Measurements from ENCODE around the gene NOM1.

Gene NOM1

DNA sequence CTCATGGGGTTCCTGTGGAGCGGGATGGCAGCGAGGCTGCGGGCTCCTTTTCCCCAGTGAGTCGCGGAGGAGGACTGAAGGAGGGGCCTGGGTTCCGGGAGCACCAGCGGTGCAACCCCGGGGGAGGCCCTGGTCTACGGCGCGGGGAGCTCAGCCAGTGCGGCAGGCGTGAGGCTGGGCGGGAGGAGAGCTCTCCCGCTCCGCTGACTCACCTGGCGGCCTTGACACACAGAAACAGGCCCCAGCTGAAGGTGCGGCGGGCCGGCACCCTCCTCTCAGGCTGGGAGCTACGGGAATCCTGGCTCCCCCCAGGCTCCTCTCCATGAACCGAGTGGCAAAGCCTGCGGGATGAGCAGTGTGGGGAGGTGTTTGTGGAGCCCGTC is 6.8 kb upstream of the NOM1 start:
- TF ChIP-seq SIN3A (IDR thresholded peaks at IDR 0.05; ENCODE audit: borderline replicate concordance, insufficient read depth, low read length) (no peak), FOXP2 (optimal IDR thresholded peaks at IDR 0.05; ENCODE audit: borderline replicate concordance, extremely low read depth, extremely low read length, insufficient read depth) (no peak), POLR2AphosphoS5 (IDR thresholded peaks at IDR 0.05; ENCODE audit: low read depth, low read length) (no peak), TAF1 (IDR thresholded peaks at IDR 0.05; ENCODE audit: borderline replicate concordance, insufficient read depth, low read length) (no peak)
- TF ChIP-seq, protein P1, sequence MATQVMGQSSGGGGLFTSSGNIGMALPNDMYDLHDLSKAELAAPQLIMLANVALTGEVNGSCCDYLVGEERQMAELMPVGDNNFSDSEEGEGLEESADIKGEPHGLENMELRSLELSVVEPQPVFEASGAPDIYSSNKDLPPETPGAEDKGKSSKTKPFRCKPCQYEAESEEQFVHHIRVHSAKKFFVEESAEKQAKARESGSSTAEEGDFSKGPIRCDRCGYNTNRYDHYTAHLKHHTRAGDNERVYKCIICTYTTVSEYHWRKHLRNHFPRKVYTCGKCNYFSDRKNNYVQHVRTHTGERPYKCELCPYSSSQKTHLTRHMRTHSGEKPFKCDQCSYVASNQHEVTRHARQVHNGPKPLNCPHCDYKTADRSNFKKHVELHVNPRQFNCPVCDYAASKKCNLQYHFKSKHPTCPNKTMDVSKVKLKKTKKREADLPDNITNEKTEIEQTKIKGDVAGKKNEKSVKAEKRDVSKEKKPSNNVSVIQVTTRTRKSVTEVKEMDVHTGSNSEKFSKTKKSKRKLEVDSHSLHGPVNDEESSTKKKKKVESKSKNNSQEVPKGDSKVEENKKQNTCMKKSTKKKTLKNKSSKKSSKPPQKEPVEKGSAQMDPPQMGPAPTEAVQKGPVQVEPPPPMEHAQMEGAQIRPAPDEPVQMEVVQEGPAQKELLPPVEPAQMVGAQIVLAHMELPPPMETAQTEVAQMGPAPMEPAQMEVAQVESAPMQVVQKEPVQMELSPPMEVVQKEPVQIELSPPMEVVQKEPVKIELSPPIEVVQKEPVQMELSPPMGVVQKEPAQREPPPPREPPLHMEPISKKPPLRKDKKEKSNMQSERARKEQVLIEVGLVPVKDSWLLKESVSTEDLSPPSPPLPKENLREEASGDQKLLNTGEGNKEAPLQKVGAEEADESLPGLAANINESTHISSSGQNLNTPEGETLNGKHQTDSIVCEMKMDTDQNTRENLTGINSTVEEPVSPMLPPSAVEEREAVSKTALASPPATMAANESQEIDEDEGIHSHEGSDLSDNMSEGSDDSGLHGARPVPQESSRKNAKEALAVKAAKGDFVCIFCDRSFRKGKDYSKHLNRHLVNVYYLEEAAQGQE (IDR thresholded peaks at IDR 0.05; ENCODE audit: insufficient read depth in 1 of 2, low read depth in 2 of 2, low read length in 2 of 2) = no peak

DNA sequence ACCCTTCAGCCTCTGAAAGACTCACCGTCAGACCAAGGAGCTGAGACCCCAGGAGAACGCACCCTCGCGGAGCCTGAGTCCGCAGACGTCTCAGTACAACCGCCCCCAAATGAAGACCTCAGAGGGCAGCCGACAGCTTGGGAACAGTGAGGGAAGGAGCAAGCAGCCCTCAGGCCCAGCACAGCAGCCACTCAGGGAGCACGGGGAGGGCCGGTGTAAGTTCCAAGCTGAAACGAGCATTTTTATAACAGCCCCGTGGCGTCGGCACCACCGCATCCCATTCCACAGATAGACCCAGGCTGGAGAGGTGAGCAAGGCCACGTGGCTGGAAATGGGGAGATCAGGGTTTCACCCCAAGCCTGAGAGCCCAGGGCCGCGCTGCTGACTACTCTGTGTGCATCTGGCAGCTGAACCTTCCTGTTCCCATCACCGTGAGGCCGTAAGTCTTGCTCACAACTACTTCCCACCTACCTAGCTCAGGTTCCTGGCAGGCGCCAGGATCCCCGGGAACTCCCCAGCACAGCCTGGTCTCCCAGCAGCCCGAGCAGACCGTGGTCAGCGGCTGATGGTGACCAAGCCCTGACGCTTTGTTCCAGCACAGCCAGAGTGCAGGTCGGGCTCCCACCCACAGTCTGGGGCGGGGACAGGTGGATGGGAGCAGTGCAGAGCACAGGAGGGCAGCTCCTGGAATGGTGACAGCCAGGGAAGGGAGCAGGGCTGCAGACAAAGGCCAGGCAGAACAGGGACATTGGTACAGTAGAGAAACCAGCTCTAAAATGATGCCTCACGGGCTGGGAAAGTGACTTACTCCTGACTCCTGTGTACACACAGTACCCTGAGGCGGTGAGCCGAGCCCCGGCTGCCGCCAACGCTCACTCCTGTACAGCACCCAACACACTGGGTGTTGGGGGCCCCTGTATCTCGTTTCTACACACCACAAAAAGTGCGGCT is 6.1 kb upstream of the NOM1 start:
- TF ChIP-seq TAF1 (IDR thresholded peaks at IDR 0.05; ENCODE audit: borderline replicate concordance, insufficient read depth, low read length) (no peak), FOXP2 (optimal IDR thresholded peaks at IDR 0.05; ENCODE audit: borderline replicate concordance, extremely low read depth, extremely low read length, insufficient read depth) (no peak), SIN3A (IDR thresholded peaks at IDR 0.05; ENCODE audit: borderline replicate concordance, insufficient read depth, low read length) (no peak), POLR2AphosphoS5 (IDR thresholded peaks at IDR 0.05; ENCODE audit: low read depth, low read length) (no peak)
- TF ChIP-seq, protein P1 (IDR thresholded peaks at IDR 0.05; ENCODE audit: insufficient read depth in 1 of 2, low read depth in 2 of 2, low read length in 2 of 2) = no peak

DNA sequence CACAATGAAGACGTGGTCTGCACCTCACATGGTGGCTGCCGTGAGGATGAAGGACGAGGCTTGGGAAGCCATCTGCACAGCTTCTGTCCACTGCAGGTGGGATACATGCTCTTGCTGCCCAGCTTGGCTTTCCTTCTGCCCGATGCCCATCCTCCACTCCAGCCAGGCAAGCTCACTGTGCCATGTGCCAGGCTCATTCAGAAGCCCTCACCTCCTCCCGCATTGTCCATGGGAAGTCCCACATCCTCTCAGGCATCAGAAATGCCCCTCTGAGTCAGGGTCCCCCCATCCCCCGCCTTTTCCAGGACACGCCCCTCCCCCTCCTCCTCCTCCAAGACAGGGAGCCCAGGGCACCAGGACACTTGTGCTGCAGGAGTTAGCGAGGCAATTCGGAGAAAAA is 4.6 kb upstream of the NOM1 start:
- TF ChIP-seq FOXP2 (optimal IDR thresholded peaks at IDR 0.05; ENCODE audit: borderline replicate concordance, extremely low read depth, extremely low read length, insufficient read depth) = no peak
- no peak for TF ChIP-seq POLR2AphosphoS5 (IDR thresholded peaks at IDR 0.05; ENCODE audit: low read depth, low read length)
- TF ChIP-seq SIN3A (IDR thresholded peaks at IDR 0.05; ENCODE audit: borderline replicate concordance, insufficient read depth, low read length) = no peak
- TF ChIP-seq, protein P1 (IDR thresholded peaks at IDR 0.05; ENCODE audit: insufficient read depth in 1 of 2, low read depth in 2 of 2, low read length in 2 of 2) = no peak
- TF ChIP-seq TAF1 (IDR thresholded peaks at IDR 0.05; ENCODE audit: borderline replicate concordance, insufficient read depth, low read length) = no peak

DNA sequence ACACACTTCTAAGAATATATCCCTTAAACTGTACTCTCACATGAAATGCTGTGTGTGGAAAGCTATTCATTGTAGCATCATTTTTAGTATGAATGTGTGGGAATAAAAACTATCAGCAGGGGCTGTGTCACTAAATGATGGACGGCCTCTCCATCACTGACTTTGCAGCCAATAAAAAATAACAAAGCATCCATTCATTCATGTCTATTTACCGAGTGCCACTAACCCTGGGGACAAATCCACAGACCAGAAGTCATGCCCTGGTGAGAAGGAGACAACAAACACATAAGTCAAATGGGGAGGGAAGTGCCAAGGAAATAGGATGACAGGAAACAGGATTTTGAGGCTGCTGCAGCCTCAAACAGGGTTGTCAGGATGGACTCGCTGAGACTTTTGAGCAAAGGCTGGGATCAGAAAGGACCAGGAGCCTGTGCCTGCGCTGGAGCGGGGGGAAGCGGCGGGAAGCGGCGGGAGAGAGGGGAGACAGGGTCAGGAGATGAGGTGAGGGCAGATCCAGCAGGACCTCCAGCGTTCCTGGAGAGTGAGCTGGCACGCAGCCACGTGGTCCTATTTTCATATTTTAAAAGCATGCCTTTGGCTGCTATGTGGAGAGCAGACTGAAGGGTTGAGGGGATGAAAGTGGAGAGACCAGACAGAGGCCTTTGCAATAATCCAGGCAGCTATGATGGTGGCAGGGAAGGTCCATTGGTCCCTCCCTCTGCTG is 2.2 kb upstream of the NOM1 start:
- TF ChIP-seq TAF1 (IDR thresholded peaks at IDR 0.05; ENCODE audit: borderline replicate concordance, insufficient read depth, low read length) (no peak), FOXP2 (optimal IDR thresholded peaks at IDR 0.05; ENCODE audit: borderline replicate concordance, extremely low read depth, extremely low read length, insufficient read depth) (no peak), POLR2AphosphoS5 (IDR thresholded peaks at IDR 0.05; ENCODE audit: low read depth, low read length) (no peak), SIN3A (IDR thresholded peaks at IDR 0.05; ENCODE audit: borderline replicate concordance, insufficient read depth, low read length) (no peak)
- TF ChIP-seq, protein P1 (IDR thresholded peaks at IDR 0.05; ENCODE audit: insufficient read depth in 1 of 2, low read depth in 2 of 2, low read length in 2 of 2) = no peak

Data from PFSK-1 (cell line).